Testis (tissue), 2 donors: ENCODE measurements around the gene PHRF1.

ENCODE experiments used
- CTCF ChIP-seq, 3 experiments: fragments of 450-650 bp in 2 of 3; fragments of 200-600 bp in 1 of 3; sonication (generic) in 1 of 3; IDR thresholded peaks; one replicate each; pipeline ENCODE4 v1.5.1; 2016 to 2019; ENCODE audit warnings: antibody characterized with exemption in 3 of 3, mild to moderate bottlenecking in 2 of 3, moderate library complexity in 1 of 3
- POLR2A ChIP-seq: fragments of 450-650 bp; IDR thresholded peaks from one replicate; pipeline ENCODE4 v1.6.1; 2017; ENCODE audit warnings: antibody characterized with exemption, mild to moderate bottlenecking, moderate library complexity

DNA sequence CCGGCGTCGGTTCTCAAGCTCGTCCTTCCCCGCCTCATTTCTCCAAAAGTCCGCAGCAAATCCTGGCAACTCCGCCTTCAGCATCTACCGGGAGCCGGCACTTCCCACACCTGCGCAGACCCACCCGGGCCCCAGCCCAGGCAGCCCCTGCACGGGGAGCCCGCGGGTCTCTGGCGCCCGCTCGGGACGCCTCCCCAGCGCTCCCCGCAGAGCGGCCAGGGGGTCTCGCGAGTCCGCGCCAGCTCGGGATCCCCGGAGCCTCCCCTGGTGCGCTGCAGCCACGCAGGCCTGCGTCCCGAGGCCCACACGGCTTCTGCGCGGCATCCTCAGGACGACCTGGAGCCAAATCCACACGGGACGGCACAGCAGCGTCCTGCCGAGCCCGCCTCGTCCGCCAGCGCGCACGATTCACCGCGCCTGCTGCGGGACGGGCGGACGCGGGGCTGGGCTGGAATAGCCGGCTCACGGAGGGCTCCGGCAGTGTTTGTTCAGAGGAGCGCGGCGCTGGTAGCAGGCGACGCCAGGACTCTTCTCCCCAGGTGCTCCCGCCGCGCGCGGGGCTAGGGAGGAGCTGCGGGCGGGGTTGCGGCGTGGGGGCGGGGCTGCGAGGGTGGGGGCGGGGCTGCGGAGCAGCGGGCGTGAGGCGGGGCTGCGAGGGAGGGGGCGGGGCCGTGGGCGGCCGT lies 816 bp upstream of the PHRF1 start:
- TF ChIP-seq CTCF (IDR thresholded peaks at IDR 0.05), result no peak
- TF ChIP-seq POLR2A, result no peak
